HG03469 (cell line): ENCODE data around the gene GLI1.
"Not testable (repeated sequence)": the region's sequence is repeated elsewhere in the genome, so short reads cannot be mapped to it uniquely, and the experiment has no call there.

ENCODE experiments used
- ATAC-seq: cut with Tn5 transposase; IDR thresholded peaks from one replicate; pipeline ENCODE4 v1.9.1; 2021; ENCODE audit warnings: mild to moderate bottlenecking, moderate library complexity, moderate number of reproducible peaks; ENCODE audit not compliant: unreplicated experiment

The GLI1 gene

GRCh38 chr12:57459750-57460467 lies at the start of gene GLI1:
TSS of gene GLI1 (plus strand) at chr12:57459785. CDS start at chr12:57463692, 3,907 bp downstream.
- ATAC-seq, result no peak

GRCh38 chr12:57410534-57410933 lies 49.1 kb upstream of the GLI1 start:
- ATAC-seq, result no peak

GRCh38 chr12:57414160-57414559 lies 45.4 kb upstream of the GLI1 start:
- ATAC-seq, result not testable (repeated sequence)

- ATAC-seq, result no peak
These were observed 44.5 kb upstream of the GLI1 start for GRCh38 chr12:57415088-57415487.

- no peak for ATAC-seq
These were observed 43.3 kb upstream of the GLI1 start for GRCh38 chr12:57416039-57416996.

- no peak for ATAC-seq
These were observed 41.3 kb upstream of the GLI1 start for GRCh38 chr12:57418255-57418654.

GRCh38 chr12:57419495-57419894 lies 40.1 kb upstream of the GLI1 start:
- no peak for ATAC-seq

- no peak for ATAC-seq
These were observed 39.1 kb upstream of the GLI1 start for GRCh38 chr12:57420482-57420881.

GRCh38 chr12:57426948-57427347 lies 32.6 kb upstream of the GLI1 start:
- not testable (repeated sequence) for ATAC-seq

- no peak for ATAC-seq
These were observed 30.6 kb upstream of the GLI1 start for GRCh38 chr12:57428965-57429364.

GRCh38 chr12:57429473-57430111 lies 30.0 kb upstream of the GLI1 start:
- ATAC-seq, result no peak

GRCh38 chr12:57430112-57430930 lies 29.3 kb upstream of the GLI1 start:
- ATAC-seq, result peak; percentile 22

GRCh38 chr12:57430931-57431566 lies 28.5 kb upstream of the GLI1 start, which contains the start of gene R3HDM2:
TSS of gene R3HDM2 (minus strand) at chr12:57431043. CDS start at chr12:57310428, 120,615 bp downstream.
- ATAC-seq, result peak; percentile 86

GRCh38 chr12:57431654-57432188 lies 27.9 kb upstream of the GLI1 start:
- no peak for ATAC-seq

- no peak for ATAC-seq
These were observed 26.2 kb upstream of the GLI1 start for GRCh38 chr12:57433370-57433769.

- ATAC-seq, result no peak
These were observed 24.9 kb upstream of the GLI1 start, which contains the start of gene INHBC for GRCh38 chr12:57434517-57435223. TSS of gene INHBC (plus strand) at chr12:57434784. CDS start at chr12:57434887, 103 bp downstream.

GRCh38 chr12:57435293-57435692 lies 24.3 kb upstream of the GLI1 start:
- no peak for ATAC-seq

- ATAC-seq, result no peak
These were observed 21.2 kb upstream of the GLI1 start for GRCh38 chr12:57438400-57438799.

GRCh38 chr12:57439762-57440266 lies 19.8 kb upstream of the GLI1 start:
- no peak for ATAC-seq
